ES-I3 (cell line): Measurements from ENCODE around the gene EPDR1.

Experiments used
- H3K36me3 ChIP-seq: 2 replicates; pipeline ENCODE4 v1.6.1; 2013; ENCODE audit warnings: mild to moderate bottlenecking, low read length, control low read depth, moderate library complexity; ENCODE audit not compliant: insufficient read depth
- H3K4me1 ChIP-seq: 2 replicates; pipeline ENCODE4 v1.6.1; 2013; ENCODE audit warnings: mild to moderate bottlenecking, control low read depth, low read length; ENCODE audit not compliant: insufficient read depth
- H3K9ac ChIP-seq: 2 replicates; pipeline ENCODE4 v1.6.1; 2013; ENCODE audit warnings: low read depth, mild to moderate bottlenecking, low read length, moderate library complexity
- H3K9me3 ChIP-seq: 2 replicates; pipeline ENCODE4 v1.6.1; 2013; ENCODE audit warnings: mild to moderate bottlenecking, low read length, moderate library complexity; ENCODE audit not compliant: control insufficient read depth, insufficient read depth

Gene EPDR1

GRCh38 chr7:37920849-37921805 is 687 bp downstream of the EPDR1 start:
- Histone ChIP-seq H3K36me3 (no peaks in the 10 kb centered on the region), H3K9me3 (no peaks in the 10 kb centered on the region), H3K9ac (peak overlapping the region; percentile 73), H3K4me1 (no peaks in the 10 kb centered on the region)

GRCh38 chr7:37921876-37922275 is 1.4 kb downstream of the EPDR1 start:
- Histone ChIP-seq H3K9ac (no peak overlapping the region), H3K4me1 (no peaks in the 10 kb centered on the region), H3K9me3 (no peaks in the 10 kb centered on the region)

GRCh38 chr7:37923996-37924395 is 3.6 kb downstream of the EPDR1 start:
- Histone ChIP-seq H3K36me3 (no peaks in the 10 kb centered on the region), H3K4me1 (no peaks in the 10 kb centered on the region), H3K9ac (no peak overlapping the region), H3K9me3 (no peaks in the 10 kb centered on the region)

More at GRCh38 chr7:37921876-37922275, 1.4 kb downstream of the EPDR1 start:
- no peaks in the 10 kb centered on the region for H3K36me3 ChIP-seq

GRCh38 chr7:37924491-37925041 is 4.1 kb downstream of the EPDR1 start:
- Histone ChIP-seq H3K4me1 (no peaks in the 10 kb centered on the region), H3K9me3 (no peaks in the 10 kb centered on the region), H3K9ac (no peak overlapping the region), H3K36me3 (no peaks in the 10 kb centered on the region)

GRCh38 chr7:37925620-37926019 is 5.2 kb downstream of the EPDR1 start:
- Histone ChIP-seq H3K9me3 (no peaks in the 10 kb centered on the region), H3K9ac (no peak overlapping the region), H3K36me3 (no peaks in the 10 kb centered on the region), H3K4me1 (no peaks in the 10 kb centered on the region)

- no peaks in the 10 kb centered on the region for H3K4me1 ChIP-seq
- no peak overlapping the region for H3K9ac ChIP-seq
- H3K9me3 ChIP-seq: no peaks in the 10 kb centered on the region
- H3K36me3 ChIP-seq: no peaks in the 10 kb centered on the region
Observed at GRCh38 chr7:37927773-37928444, 7.5 kb downstream of the EPDR1 start.

GRCh38 chr7:37928878-37929277 is 8.4 kb downstream of the EPDR1 start:
- no peaks in the 10 kb centered on the region for H3K4me1 ChIP-seq
- no peaks in the 10 kb centered on the region for H3K9me3 ChIP-seq
- no peak overlapping the region for H3K9ac ChIP-seq
- no peaks in the 10 kb centered on the region for H3K36me3 ChIP-seq

GRCh38 chr7:37930226-37930948 is 9.9 kb downstream of the EPDR1 start:
- no peaks in the 10 kb centered on the region for H3K36me3 ChIP-seq

GRCh38 chr7:37932543-37932942 is 12.1 kb downstream of the EPDR1 start:
- H3K36me3 ChIP-seq: no peaks in the 10 kb centered on the region
- H3K4me1 ChIP-seq: no peaks in the 10 kb centered on the region
- H3K9me3 ChIP-seq: peaks cover 3% of the 10 kb centered on the region; the same call in 1 of the 2 replicates
- H3K9ac ChIP-seq: no peak overlapping the region

More at GRCh38 chr7:37930226-37930948, 9.9 kb downstream of the EPDR1 start:
- Histone ChIP-seq H3K9ac (no peak overlapping the region), H3K4me1 (no peaks in the 10 kb centered on the region), H3K9me3 (peaks cover 3% of the 10 kb centered on the region; the same call in 1 of the 2 replicates)

- peaks cover 3% of the 10 kb centered on the region; the same call in 1 of the 2 replicates for H3K9me3 ChIP-seq
- no peaks in the 10 kb centered on the region for H3K36me3 ChIP-seq
- H3K9ac ChIP-seq: no peak overlapping the region
- no peaks in the 10 kb centered on the region for H3K4me1 ChIP-seq
Observed at GRCh38 chr7:37933018-37933566, 12.7 kb downstream of the EPDR1 start.

GRCh38 chr7:37942934-37943610 is 22.6 kb downstream of the EPDR1 start:
- no peaks in the 10 kb centered on the region for H3K36me3 ChIP-seq
- peaks cover 8% of the 10 kb centered on the region for H3K4me1 ChIP-seq
- no peak overlapping the region for H3K9ac ChIP-seq
- peaks cover 3% of the 10 kb centered on the region; the same call in 1 of the 2 replicates for H3K9me3 ChIP-seq

GRCh38 chr7:37943905-37944736 is 23.7 kb downstream of the EPDR1 start:
- Histone ChIP-seq H3K4me1 (peaks cover 8% of the 10 kb centered on the region), H3K9me3 (no peaks in the 10 kb centered on the region), H3K9ac (no peak overlapping the region), H3K36me3 (no peaks in the 10 kb centered on the region)

- Histone ChIP-seq H3K9me3 (no peaks in the 10 kb centered on the region), H3K9ac (no peak overlapping the region), H3K4me1 (peaks cover 8% of the 10 kb centered on the region), H3K36me3 (no peaks in the 10 kb centered on the region)
Observed at GRCh38 chr7:37944737-37945054, 24.3 kb downstream of the EPDR1 start.
